ENCODE measurements around the gene ASCL2.

DNA sequence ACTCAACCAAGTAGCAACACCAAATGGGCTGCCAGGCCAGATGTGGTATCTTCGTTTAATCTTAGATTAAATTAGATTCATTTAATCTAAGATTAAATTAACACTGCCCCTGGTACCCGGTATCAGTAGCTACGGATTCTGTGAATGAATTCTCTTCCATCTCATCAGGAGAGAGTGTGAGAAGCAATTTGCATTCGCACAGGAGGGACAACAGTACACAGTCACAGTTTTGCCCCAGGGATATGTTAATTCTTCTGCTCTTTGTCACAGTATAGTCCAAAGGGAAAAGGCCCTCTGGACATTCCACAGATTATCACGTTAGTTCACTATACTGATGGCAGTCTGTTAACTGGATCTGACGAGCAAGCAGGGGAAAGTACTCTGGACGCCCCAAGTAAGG lies 22.9 kb downstream of the ASCL2 start:
- TF ChIP-seq CTCF (IDR thresholded peaks at IDR 0.05 in 8 of 11, conservative IDR thresholded peaks at IDR 0.05 in 3 of 11) (no peak), POLR2AphosphoS5 (IDR thresholded peaks at IDR 0.05) (no peak), POLR2A (IDR thresholded peaks at IDR 0.05) (no peak)

Data from spleen (tissue), 7 donors.